Natural killer cell (primary cell): ENCODE data around the gene ZNF408. TPM values are rescaled to one million over a fixed set of nuclear protein-coding genes. Genes with fewer than 3 reads are reported as not detected.
"Not testable (repeated sequence)": the region's sequence is repeated elsewhere in the genome, so short reads cannot be mapped to it uniquely, and the experiment has no call there.

Experiments used
- ATAC-seq, 3 donors: fragments of 150-1000 bp in 2 of 3; fragments of 200-7000 bp in 1 of 3; cut with Tn5 transposase; 1 replicate in 1 of 3; 2 replicates in 2 of 3; pipeline ENCODE4 v1.10.0; 2021; ENCODE audit warnings: mild to moderate bottlenecking in 2 of 3, moderate library complexity in 2 of 3
- DNase-seq, 2 donors: peaks; one replicate each; pipeline versions ENCODE4 v3.0.0 to v3.0.0-alpha.2; 2013 to 2021; ENCODE audit warnings: mixed read lengths in 1 of 2
- H3K27ac ChIP-seq: one replicate; pipeline ENCODE4 v1.5.1; 2013; ENCODE audit warnings: mild to moderate bottlenecking, low read length
- H3K27me3 ChIP-seq: one replicate; pipeline ENCODE4 v1.6.1; 2013; ENCODE audit warnings: low read length; ENCODE audit not compliant: control insufficient read depth, insufficient read depth
- H3K36me3 ChIP-seq: one replicate; pipeline ENCODE4 v1.6.1; 2013; ENCODE audit warnings: low read length; ENCODE audit not compliant: control insufficient read depth, insufficient read depth
- H3K4me1 ChIP-seq: one replicate; pipeline ENCODE4 v1.6.1; 2013; ENCODE audit warnings: low read length; ENCODE audit not compliant: control insufficient read depth, insufficient read depth
- H3K4me3 ChIP-seq: one replicate; pipeline ENCODE4 v1.5.1; 2013; ENCODE audit warnings: low read length
- H3K9me3 ChIP-seq: one replicate; pipeline ENCODE4 v1.6.1; 2013; ENCODE audit warnings: low read length; ENCODE audit not compliant: control insufficient read depth, insufficient read depth
- H3K27ac Mint-ChIP-seq, 2 donors: one replicate each; pipeline ENCODE4 v1.8.0; 2022; ENCODE audit warnings: mild to moderate bottlenecking in 2 of 2, mixed read lengths in 2 of 2, moderate library complexity in 1 of 2
- H3K27me3 Mint-ChIP-seq, 2 donors: one replicate each; pipeline ENCODE4 v1.8.0; 2022; ENCODE audit warnings: low read depth in 2 of 2, mixed read lengths in 2 of 2
- H3K36me3 Mint-ChIP-seq: one replicate; pipeline ENCODE4 v1.8.0; 2022; ENCODE audit warnings: mixed read lengths
- H3K4me1 Mint-ChIP-seq, 2 donors: one replicate each; pipeline ENCODE4 v1.8.0; 2022; ENCODE audit warnings: mixed read lengths in 2 of 2
- H3K4me3 Mint-ChIP-seq: one replicate; pipeline ENCODE4 v1.8.0; 2022; ENCODE audit warnings: mild to moderate bottlenecking, moderate library complexity, mixed read lengths
- H3K9me3 Mint-ChIP-seq, 2 donors: one replicate each; pipeline ENCODE4 v1.8.0; 2022; ENCODE audit warnings: mixed read lengths in 2 of 2
- CTCF ChIP-seq: fragments of 200-600 bp; IDR thresholded peaks from one replicate; pipeline ENCODE4 v1.8.0; 2022; ENCODE audit warnings: antibody characterized with exemption
- WGBS: methylation state at CpG from one replicate; pipeline ENCODE4 v1.1.7; 2013; ENCODE audit warnings: missing lambda C conversion rate; ENCODE audit not compliant: insufficient coverage; 5-methylcytosine and 5-hydroxymethylcytosine counted together
- intact Hi-C: fragments of 100-400 bp; cut with micrococcal nuclease; formaldehyde crosslinking; loops from one replicate; pipeline ENCODE4 v1.14.2; 2022
- total RNA-seq, 4 donors: library from RNA; stranded (reverse); fragments of 120-200 nt in 1 of 4; gene quantifications; one replicate each; pipeline versions ENCODE4 v1.2.3 to v1.2.4, GENCODE V29; 2013 to 2022

Gene ZNF408
- total RNA-seq, 3 donors from 2014 or later (not counting 1 experiment from before 2014, with no cell fraction given), result 9.1 to 19.0 (median 9.6) TPM

GRCh38 chr11:46705070-46705688, 4.3 kb downstream of the ZNF408 start:
- Mint-ChIP-seq H3K9me3 (no peaks in the 10 kb centered on the region), H3K36me3 (no peaks in the 10 kb centered on the region), H3K4me3 (no peak overlapping the region), H3K4me1 (peaks cover 16 to 29% of the 10 kb centered on the region in 2 donors), H3K27me3 (no peaks in the 10 kb centered on the region), H3K27ac (no peak overlapping the region)
- Histone ChIP-seq H3K9me3 (no peaks in the 10 kb centered on the region), H3K27me3 (no peaks in the 10 kb centered on the region), H3K27ac (no peak overlapping the region), H3K36me3 (peaks cover 41% of the 10 kb centered on the region), H3K4me1 (peaks cover 14% of the 10 kb centered on the region), H3K4me3 (no peak overlapping the region)
- WGBS, result 97% methylated on average over 31 of the region's 31 CpGs
- no peak for DNase-seq
- TF ChIP-seq CTCF, result no peak
- intact Hi-C loops, result no loop called here
- ATAC-seq, result no peak

GRCh38 chr11:46706886-46707285, 6.1 kb downstream of the ZNF408 start:
- intact Hi-C loops, result no loop called here
- no peak overlapping the region for H3K27ac Mint-ChIP-seq

GRCh38 chr11:46709351-46709750, 8.5 kb downstream of the ZNF408 start:
- H3K4me3 Mint-ChIP-seq, H3K27me3 Mint-ChIP-seq, ATAC-seq, H3K27me3 ChIP-seq, H3K9me3 Mint-ChIP-seq, H3K9me3 ChIP-seq, DNase-seq, H3K36me3 Mint-ChIP-seq, H3K4me1 Mint-ChIP-seq, H3K27ac Mint-ChIP-seq, intact Hi-C loops, H3K4me1 ChIP-seq, H3K4me3 ChIP-seq, H3K27ac ChIP-seq: not testable (repeated sequence)
- 95% methylated on average over 9 of the region's 9 CpGs for WGBS
- H3K36me3 ChIP-seq, result peaks cover 26% of the 10 kb centered on the region

More at GRCh38 chr11:46706886-46707285, 6.1 kb downstream of the ZNF408 start:
- no peak for TF ChIP-seq CTCF
- H3K4me1 ChIP-seq, result peaks cover 7% of the 10 kb centered on the region
- Mint-ChIP-seq H3K36me3 (no peaks in the 10 kb centered on the region), H3K4me3 (no peak overlapping the region), H3K27me3 (no peaks in the 10 kb centered on the region), H3K4me1 (peaks cover under 1 to 12% of the 10 kb centered on the region in 2 donors), H3K9me3 (no peaks in the 10 kb centered on the region)
- DNase-seq (no peak), ATAC-seq (no peak)
- 93% methylated on average over 7 of the region's 7 CpGs for WGBS
- H3K9me3 ChIP-seq, result no peaks in the 10 kb centered on the region
- H3K36me3 ChIP-seq, result peaks cover 41% of the 10 kb centered on the region
- no peak overlapping the region for H3K27ac ChIP-seq
- no peaks in the 10 kb centered on the region for H3K27me3 ChIP-seq
- no peak overlapping the region for H3K4me3 ChIP-seq

GRCh38 chr11:46710821-46711269, 10.0 kb downstream of the ZNF408 start:
- no peak overlapping the region for H3K4me3 Mint-ChIP-seq
- H3K9me3 Mint-ChIP-seq, result no peaks in the 10 kb centered on the region
- intact Hi-C loops, result no loop called here
- ATAC-seq, result no peak
- WGBS, result 90% methylated on average over 10 of the region's 10 CpGs
- Histone ChIP-seq H3K27me3 (no peaks in the 10 kb centered on the region), H3K4me1 (no peaks in the 10 kb centered on the region), H3K4me3 (no peak overlapping the region), H3K9me3 (no peaks in the 10 kb centered on the region), H3K27ac (no peak overlapping the region), H3K36me3 (peaks cover 11% of the 10 kb centered on the region)
- TF ChIP-seq CTCF, result no peak
- no peak for DNase-seq
- no peaks in the 10 kb centered on the region for H3K27me3 Mint-ChIP-seq
- no peaks in the 10 kb centered on the region for H3K4me1 Mint-ChIP-seq
- H3K27ac Mint-ChIP-seq, result no peak overlapping the region
- no peaks in the 10 kb centered on the region for H3K36me3 Mint-ChIP-seq
